Vagina (tissue), 2 donors: ENCODE data around the gene PPP2R5C. TPM values are rescaled to one million over a fixed set of nuclear protein-coding genes. Genes with fewer than 3 reads are reported as not detected.

Experiments
- DNase-seq, 2 donors: peaks; one replicate each; pipeline ENCODE4 v3.0.0-alpha.2; 2017; ENCODE audit errors: extremely low spot score in 2 of 2
- H3K27ac ChIP-seq: fragments of 200-600 bp; sonication (generic); one replicate; pipeline ENCODE4 v1.5.1; 2019
- H3K27me3 ChIP-seq: fragments of 200-600 bp; sonication (generic); one replicate; pipeline ENCODE4 v1.5.1; 2019
- H3K36me3 ChIP-seq, 2 donors: fragments of 200-600 bp; sonication (generic); one replicate each; pipeline ENCODE4 v1.5.1; 2017 to 2019
- H3K4me1 ChIP-seq: fragments of 200-600 bp; sonication (generic); one replicate; pipeline ENCODE4 v1.5.1; 2019
- H3K4me3 ChIP-seq, 2 donors: fragments of 200-600 bp; sonication (generic); 1 replicate in 1 of 2; 2 replicates in 1 of 2; pipeline ENCODE4 v1.5.1; 2016 to 2019
- H3K9me3 ChIP-seq: fragments of 200-600 bp; sonication (generic); one replicate; pipeline ENCODE4 v1.5.1; 2019
- CTCF ChIP-seq, 3 experiments: fragments of 450-650 bp in 2 of 3; fragments of 200-600 bp in 1 of 3; sonication (generic) in 1 of 3; IDR thresholded peaks; one replicate each; pipeline ENCODE4 v1.5.1; 2017 to 2019; ENCODE audit warnings: antibody characterized with exemption in 3 of 3, mild to moderate bottlenecking in 2 of 3, moderate library complexity in 2 of 3
- POLR2A ChIP-seq, 2 donors: fragments of 450-650 bp; IDR thresholded peaks; one replicate each; pipeline ENCODE4 v1.6.1; 2017; ENCODE audit warnings: antibody characterized with exemption in 2 of 2, mild to moderate bottlenecking in 2 of 2, moderate library complexity in 2 of 2
- POLR2AphosphoS5 ChIP-seq, 2 donors: sonication (generic); formaldehyde crosslinking; IDR thresholded peaks; one replicate each; pipeline ENCODE4 v1.9.0; 2017; ENCODE audit warnings: antibody characterized with exemption in 2 of 2, mild to moderate bottlenecking in 2 of 2, low read depth in 1 of 2; ENCODE audit not compliant: insufficient read depth in 1 of 2
- intact Hi-C: fragments of 100-400 bp; cut with DNase I; formaldehyde crosslinking; loops from one replicate; pipeline ENCODE4 v1.15.1; 2023
- total RNA-seq: library from RNA; depleted of rRNA; stranded (reverse); fragments of >200 nt; gene quantifications from one replicate; pipeline ENCODE4 v1.2.3, GENCODE V29; 2016

Gene PPP2R5C
- total RNA-seq, 1 donor from 2014 or later: 88.1 TPM

GRCh38 chr14:101950100-101950499 is 188.6 kb downstream of the PPP2R5C start:
- H3K27ac ChIP-seq: no peak overlapping the region

DNA sequence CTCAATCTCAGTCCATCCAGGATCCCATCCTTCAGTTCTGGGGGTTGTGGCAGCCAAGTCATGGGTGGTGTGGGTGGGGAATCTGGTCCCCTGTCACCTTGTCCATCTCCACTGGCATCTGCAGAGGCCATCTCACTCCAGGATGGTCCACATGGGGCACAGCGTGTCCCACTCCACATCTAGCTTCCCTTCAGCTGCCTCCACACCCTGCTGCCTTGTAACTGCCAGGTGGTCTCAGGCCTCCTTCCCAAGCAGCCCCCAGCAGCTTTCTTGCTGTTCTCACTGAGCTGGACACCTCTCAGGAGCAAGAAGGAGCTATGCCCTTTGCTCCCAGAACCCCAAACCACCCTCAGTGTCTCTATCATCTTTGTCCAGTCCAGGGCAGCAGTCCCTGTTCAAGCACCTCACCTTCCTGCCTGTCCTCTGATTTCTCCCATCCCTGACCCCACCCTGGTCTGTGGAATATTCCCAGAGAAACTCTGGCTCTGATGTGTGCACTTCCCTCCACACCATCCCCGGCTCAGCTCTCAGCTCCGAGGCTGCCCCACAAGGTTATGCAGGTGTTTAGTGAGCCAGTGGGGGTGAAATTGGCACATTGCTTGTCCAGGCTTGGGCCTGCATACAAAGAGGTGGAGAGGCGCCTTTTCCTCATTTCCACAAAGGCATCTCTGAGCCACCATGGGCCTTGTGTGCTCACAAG is 189.2 kb downstream of the PPP2R5C start:
- Histone ChIP-seq H3K36me3 (no peaks in the 10 kb centered on the region), H3K4me3 (no peak overlapping the region), H3K27ac (no peak overlapping the region), H3K27me3 (no peaks in the 10 kb centered on the region), H3K9me3 (no peaks in the 10 kb centered on the region), H3K4me1 (peaks cover 25% of the 10 kb centered on the region)
- TF ChIP-seq POLR2AphosphoS5 (IDR thresholded peaks at IDR 0.05; ENCODE audit: insufficient read depth in 1 of 2, low read depth in 1 of 2) (no peak), POLR2A (IDR thresholded peaks at IDR 0.05) (no peak), CTCF (IDR thresholded peaks at IDR 0.05) (no peak)
- intact Hi-C loops: no loop called here
- DNase-seq: no peak

More at GRCh38 chr14:101950100-101950499, 188.6 kb downstream of the PPP2R5C start:
- Histone ChIP-seq H3K27me3 (no peaks in the 10 kb centered on the region), H3K9me3 (no peaks in the 10 kb centered on the region), H3K4me1 (peaks cover 25% of the 10 kb centered on the region), H3K36me3 (no peaks in the 10 kb centered on the region), H3K4me3 (no peak overlapping the region)
- TF ChIP-seq POLR2A (IDR thresholded peaks at IDR 0.05) (no peak), CTCF (IDR thresholded peaks at IDR 0.05) (no peak), POLR2AphosphoS5 (IDR thresholded peaks at IDR 0.05; ENCODE audit: insufficient read depth in 1 of 2, low read depth in 1 of 2) (no peak)
- intact Hi-C loops: no loop called here
- DNase-seq: no peak

- H3K4me3 ChIP-seq: no peak overlapping the region
- no peak for TF ChIP-seq POLR2A (IDR thresholded peaks at IDR 0.05)
- no peak for TF ChIP-seq CTCF (IDR thresholded peaks at IDR 0.05)
- no peak for TF ChIP-seq POLR2AphosphoS5 (IDR thresholded peaks at IDR 0.05; ENCODE audit: insufficient read depth in 1 of 2, low read depth in 1 of 2)
- H3K27ac ChIP-seq: no peak overlapping the region
- H3K36me3 ChIP-seq: no peaks in the 10 kb centered on the region
- H3K9me3 ChIP-seq: no peaks in the 10 kb centered on the region
- peaks cover 18% of the 10 kb centered on the region for H3K4me1 ChIP-seq
- DNase-seq: no peak
- H3K27me3 ChIP-seq: no peaks in the 10 kb centered on the region
- intact Hi-C loops: no loop called here
These were observed 191.6 kb downstream of the PPP2R5C start for GRCh38 chr14:101953151-101953550.

- Histone ChIP-seq H3K27ac (no peak overlapping the region), H3K27me3 (no peaks in the 10 kb centered on the region), H3K36me3 (no peaks in the 10 kb centered on the region), H3K4me3 (no peak overlapping the region), H3K4me1 (peaks cover 7% of the 10 kb centered on the region), H3K9me3 (no peaks in the 10 kb centered on the region)
- TF ChIP-seq POLR2A (IDR thresholded peaks at IDR 0.05): no peak
- no peak for TF ChIP-seq CTCF (IDR thresholded peaks at IDR 0.05)
- no peak for TF ChIP-seq POLR2AphosphoS5 (IDR thresholded peaks at IDR 0.05; ENCODE audit: insufficient read depth in 1 of 2, low read depth in 1 of 2)
- DNase-seq: no peak
- intact Hi-C loops: no loop called here
These were observed 193.0 kb downstream of the PPP2R5C start for GRCh38 chr14:101954501-101954900.

DNA sequence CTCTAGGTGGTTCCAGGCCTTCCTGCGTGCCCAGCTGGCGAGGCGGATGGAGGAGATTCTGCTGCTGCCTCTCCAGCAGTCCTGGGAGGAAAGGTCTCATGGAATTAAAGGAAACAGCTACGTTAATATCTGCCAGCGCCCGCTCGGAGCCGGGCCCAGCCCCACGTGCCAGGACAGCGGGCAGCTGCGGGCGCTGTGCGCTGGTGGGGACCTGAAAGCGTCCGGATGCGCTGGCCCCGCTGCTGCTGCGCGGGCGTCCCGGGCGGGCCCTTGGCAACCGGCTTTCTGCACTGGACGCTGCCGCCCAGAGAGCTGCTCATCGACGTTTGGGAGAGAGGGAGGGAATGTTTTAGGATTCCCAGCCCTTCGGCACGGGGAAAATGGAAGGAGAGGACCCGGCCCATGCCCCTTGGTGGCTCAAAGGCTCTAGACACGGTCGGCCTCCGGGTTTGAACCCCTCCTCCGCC is 194.2 kb downstream of the PPP2R5C start:
- no peaks in the 10 kb centered on the region for H3K36me3 ChIP-seq
- no peak for DNase-seq

More for the DNA sequence above, 194.2 kb downstream of the PPP2R5C start:
- intact Hi-C loops: no loop called here
- Histone ChIP-seq H3K4me1 (no peaks in the 10 kb centered on the region), H3K9me3 (no peaks in the 10 kb centered on the region), H3K27me3 (no peaks in the 10 kb centered on the region), H3K4me3 (no peak overlapping the region), H3K27ac (no peak overlapping the region)
- no peak for TF ChIP-seq POLR2A (IDR thresholded peaks at IDR 0.05)
- no peak for TF ChIP-seq CTCF (IDR thresholded peaks at IDR 0.05)
- TF ChIP-seq POLR2AphosphoS5 (IDR thresholded peaks at IDR 0.05; ENCODE audit: insufficient read depth in 1 of 2, low read depth in 1 of 2): no peak
